Central memory CD8-positive, alpha-beta T cell (primary cell): ENCODE measurements around the gene KCTD18.
A peak's percentile ranks its signal among the peaks of the same experiment; 100 is the strongest.

Source experiments
- ATAC-seq: fragments of 150-1000 bp; cut with Tn5 transposase; replicated peaks from 2 replicates; pipeline ENCODE4 v1.10.0; 2022; ENCODE audit warnings: mild to moderate bottlenecking, moderate FRiP score, moderate number of reproducible peaks; ENCODE audit not compliant: poor library complexity, severe bottlenecking; ENCODE audit errors: extremely low read depth
- DNase-seq, 2 donors: peaks; one replicate each; pipeline ENCODE4 v3.0.0; 2021; ENCODE audit warnings: low spot score in 2 of 2
- H3K27ac Mint-ChIP-seq: one replicate; pipeline ENCODE4 v1.8.0; 2022; ENCODE audit warnings: low read depth, mild to moderate bottlenecking, moderate library complexity, mixed read lengths
- H3K27me3 Mint-ChIP-seq: one replicate; pipeline ENCODE4 v1.8.0; 2022; ENCODE audit warnings: mixed read lengths
- H3K36me3 Mint-ChIP-seq: one replicate; pipeline ENCODE4 v1.8.0; 2022; ENCODE audit warnings: mild to moderate bottlenecking, moderate library complexity, mixed read lengths; ENCODE audit not compliant: insufficient read depth
- H3K4me1 Mint-ChIP-seq: one replicate; pipeline ENCODE4 v1.8.0; 2022; ENCODE audit warnings: mixed read lengths
- H3K4me3 Mint-ChIP-seq: one replicate; pipeline ENCODE4 v1.8.0; 2022; ENCODE audit warnings: mild to moderate bottlenecking, moderate library complexity, mixed read lengths
- H3K9me3 Mint-ChIP-seq: one replicate; pipeline ENCODE4 v1.8.0; 2022; ENCODE audit warnings: mixed read lengths

KCTD18 gene

GRCh38 chr2:200479692-200480265 lies 30.1 kb downstream of the KCTD18 start:
- H3K36me3 Mint-ChIP-seq, result peaks cover 8% of the 10 kb centered on the region
- no peaks in the 10 kb centered on the region for H3K27me3 Mint-ChIP-seq
- H3K4me1 Mint-ChIP-seq, result no peaks in the 10 kb centered on the region
- ATAC-seq (no peak), DNase-seq (no peak)
- H3K4me3 Mint-ChIP-seq, result no peak overlapping the region
- H3K9me3 Mint-ChIP-seq, result no peaks in the 10 kb centered on the region
- no peak overlapping the region for H3K27ac Mint-ChIP-seq

GRCh38 chr2:200477667-200478131 lies 32.2 kb downstream of the KCTD18 start:
- Mint-ChIP-seq H3K4me1 (no peaks in the 10 kb centered on the region), H3K4me3 (no peak overlapping the region), H3K36me3 (peaks cover 12% of the 10 kb centered on the region), H3K27me3 (no peaks in the 10 kb centered on the region), H3K9me3 (no peaks in the 10 kb centered on the region), H3K27ac (no peak overlapping the region)
- ATAC-seq (no peak), DNase-seq (no peak)

GRCh38 chr2:200476836-200477235 lies 33.0 kb downstream of the KCTD18 start:
- no peaks in the 10 kb centered on the region for H3K4me1 Mint-ChIP-seq
- no peak overlapping the region for H3K4me3 Mint-ChIP-seq
- no peak overlapping the region for H3K27ac Mint-ChIP-seq
- ATAC-seq (no peak), DNase-seq (no peak)
- H3K36me3 Mint-ChIP-seq, result peaks cover 12% of the 10 kb centered on the region
- H3K9me3 Mint-ChIP-seq, result no peaks in the 10 kb centered on the region
- no peaks in the 10 kb centered on the region for H3K27me3 Mint-ChIP-seq

- H3K27me3 Mint-ChIP-seq, result no peaks in the 10 kb centered on the region
- peaks cover 6% of the 10 kb centered on the region for H3K4me1 Mint-ChIP-seq
- H3K4me3 Mint-ChIP-seq, result no peak overlapping the region
- ATAC-seq (no peak), DNase-seq (no peak)
- no peaks in the 10 kb centered on the region for H3K9me3 Mint-ChIP-seq
- peaks cover 12% of the 10 kb centered on the region for H3K36me3 Mint-ChIP-seq
- no peak overlapping the region for H3K27ac Mint-ChIP-seq
Measured at GRCh38 chr2:200475795-200476194, 34.1 kb downstream of the KCTD18 start.

- ATAC-seq, result no peak
- no peaks in the 10 kb centered on the region for H3K27me3 Mint-ChIP-seq
- H3K27ac Mint-ChIP-seq, result no peak overlapping the region
- no peak overlapping the region for H3K4me3 Mint-ChIP-seq
- H3K9me3 Mint-ChIP-seq, result no peaks in the 10 kb centered on the region
- H3K4me1 Mint-ChIP-seq, result peaks cover 20% of the 10 kb centered on the region
- no peak for DNase-seq
- H3K36me3 Mint-ChIP-seq, result peaks cover 18% of the 10 kb centered on the region
Measured at GRCh38 chr2:200472853-200473464, 36.9 kb downstream of the KCTD18 start.

- Mint-ChIP-seq H3K27ac (no peak overlapping the region), H3K9me3 (no peaks in the 10 kb centered on the region), H3K4me1 (peaks cover 29% of the 10 kb centered on the region), H3K4me3 (no peak overlapping the region), H3K36me3 (peaks cover 20% of the 10 kb centered on the region), H3K27me3 (no peaks in the 10 kb centered on the region)
- ATAC-seq, result no peak
- DNase-seq, result no peak
Measured at GRCh38 chr2:200471928-200472645, 37.8 kb downstream of the KCTD18 start.

- Mint-ChIP-seq H3K4me1 (peaks cover 35% of the 10 kb centered on the region), H3K27ac (peak overlapping the region; percentile 49), H3K36me3 (peaks cover 21% of the 10 kb centered on the region), H3K27me3 (no peaks in the 10 kb centered on the region), H3K4me3 (peak overlapping the region; percentile 10), H3K9me3 (no peaks in the 10 kb centered on the region)
- DNase-seq (no peak), ATAC-seq (no peak)
Measured at GRCh38 chr2:200471324-200471848, 38.5 kb downstream of the KCTD18 start.

GRCh38 chr2:200470230-200470629 lies 39.6 kb downstream of the KCTD18 start:
- no peak for DNase-seq
- Mint-ChIP-seq H3K9me3 (no peaks in the 10 kb centered on the region), H3K27me3 (no peaks in the 10 kb centered on the region), H3K36me3 (peaks cover 21% of the 10 kb centered on the region), H3K27ac (no peak overlapping the region), H3K4me3 (no peak overlapping the region), H3K4me1 (peaks cover 45% of the 10 kb centered on the region)
- no peak for ATAC-seq

GRCh38 chr2:200469708-200470211 lies 40.1 kb downstream of the KCTD18 start:
- Mint-ChIP-seq H3K36me3 (peaks cover 21% of the 10 kb centered on the region), H3K4me1 (peaks cover 45% of the 10 kb centered on the region), H3K27ac (peak overlapping the region; percentile 89), H3K9me3 (no peaks in the 10 kb centered on the region), H3K27me3 (no peaks in the 10 kb centered on the region), H3K4me3 (no peak overlapping the region)
- no peak for DNase-seq
- no peak for ATAC-seq

- Mint-ChIP-seq H3K4me1 (peaks cover 52% of the 10 kb centered on the region), H3K27ac (peak overlapping the region; percentile 89), H3K36me3 (peaks cover 18% of the 10 kb centered on the region), H3K27me3 (no peaks in the 10 kb centered on the region), H3K9me3 (no peaks in the 10 kb centered on the region), H3K4me3 (peak overlapping the region; percentile 64)
- ATAC-seq (peak; percentile 17), DNase-seq (peak in 1 of 2 donors; percentile 15)
Measured at GRCh38 chr2:200467806-200468681, 41.8 kb downstream of the KCTD18 start.

GRCh38 chr2:200466425-200467418 lies 43.1 kb downstream of the KCTD18 start:
- Mint-ChIP-seq H3K36me3 (peaks cover 17% of the 10 kb centered on the region), H3K27me3 (no peaks in the 10 kb centered on the region), H3K4me1 (peaks cover 57% of the 10 kb centered on the region), H3K27ac (peak overlapping the region; percentile 89), H3K4me3 (peak overlapping the region; percentile 64), H3K9me3 (no peaks in the 10 kb centered on the region)
- peak; percentile 84 for ATAC-seq
- DNase-seq, result peak in 1 of 2 donors; percentile 45
